Activated CD8-positive, alpha-beta memory T cell treated with anti-CD3 and anti-CD28 coated beads, Interleukin-2, amount 10 ng/mL, durations not matched to agents 7 days and 5 days (primary cell): ENCODE results near the gene GMDS. TPM values are rescaled to one million over a fixed set of nuclear protein-coding genes. Genes with fewer than 3 reads are reported as not detected.

ENCODE experiments used
- ATAC-seq: fragments of 150-1000 bp; cut with Tn5 transposase; one replicate; pipeline ENCODE4 v1.10.0; 2021; ENCODE audit warnings: moderate library complexity
- CTCF ChIA-PET: fragments of 350-600 bp; sonication (Branson Sonifier 250); formaldehyde crosslinking; loops from one replicate; lab custom pipeline; 2021; ENCODE audit warnings: antibody characterized with exemption; lab: Charles Lee
- DNase-seq: peaks from one replicate; pipeline ENCODE4 v3.0.0-alpha.2; 2020
- H3K27ac Mint-ChIP-seq: one replicate; pipeline ENCODE4 v1.8.0; 2021; ENCODE audit warnings: mild to moderate bottlenecking, mixed read lengths
- H3K27me3 Mint-ChIP-seq: one replicate; pipeline ENCODE4 v1.8.0; 2021; ENCODE audit warnings: mixed read lengths
- H3K36me3 Mint-ChIP-seq: one replicate; pipeline ENCODE4 v1.8.0; 2021; ENCODE audit warnings: mild to moderate bottlenecking, mixed read lengths
- H3K4me1 Mint-ChIP-seq: one replicate; pipeline ENCODE4 v1.8.0; 2021; ENCODE audit warnings: mixed read lengths
- H3K4me3 Mint-ChIP-seq: one replicate; pipeline ENCODE4 v1.8.0; 2021; ENCODE audit warnings: mild to moderate bottlenecking, moderate library complexity, mixed read lengths
- H3K9me3 Mint-ChIP-seq: one replicate; pipeline ENCODE4 v1.8.0; 2022; ENCODE audit warnings: low read depth, mixed read lengths
- total RNA-seq, 2 experiments: library from RNA; stranded (reverse); gene quantifications; one replicate each; pipeline ENCODE4 v1.2.3, GENCODE V29; 2021

Gene GMDS
- total RNA-seq, 2 experiments from 2014 or later = 28.2 to 36.9 TPM

DNA sequence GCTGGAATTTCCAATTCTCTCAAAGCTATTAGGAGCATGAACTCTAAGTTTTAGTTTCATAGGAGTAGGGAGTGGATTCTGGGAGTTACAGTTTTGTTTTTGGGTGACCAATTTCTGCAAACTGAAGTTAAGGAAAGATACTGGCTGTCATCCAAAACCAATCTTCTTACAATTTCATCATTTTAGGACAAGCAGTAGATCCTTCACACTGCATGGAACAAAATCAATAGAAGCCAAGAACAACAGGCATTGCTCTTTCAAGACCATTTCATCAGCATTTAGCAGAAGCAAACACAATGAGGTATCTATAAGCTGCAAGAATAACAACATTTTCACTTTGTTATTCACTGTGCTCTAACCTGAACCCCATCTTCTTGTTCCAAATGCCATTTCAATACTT is 173.0 kb downstream of the GMDS start:
- Mint-ChIP-seq H3K36me3 (peaks cover 7% of the 10 kb centered on the region), H3K9me3 (peaks cover 2% of the 10 kb centered on the region), H3K27ac (no peak overlapping the region), H3K4me3 (no peak overlapping the region), H3K4me1 (no peaks in the 10 kb centered on the region), H3K27me3 (peaks cover 2% of the 10 kb centered on the region)
- DNase-seq = no peak
- CTCF ChIA-PET = no interaction called here
- no peak for ATAC-seq

DNA sequence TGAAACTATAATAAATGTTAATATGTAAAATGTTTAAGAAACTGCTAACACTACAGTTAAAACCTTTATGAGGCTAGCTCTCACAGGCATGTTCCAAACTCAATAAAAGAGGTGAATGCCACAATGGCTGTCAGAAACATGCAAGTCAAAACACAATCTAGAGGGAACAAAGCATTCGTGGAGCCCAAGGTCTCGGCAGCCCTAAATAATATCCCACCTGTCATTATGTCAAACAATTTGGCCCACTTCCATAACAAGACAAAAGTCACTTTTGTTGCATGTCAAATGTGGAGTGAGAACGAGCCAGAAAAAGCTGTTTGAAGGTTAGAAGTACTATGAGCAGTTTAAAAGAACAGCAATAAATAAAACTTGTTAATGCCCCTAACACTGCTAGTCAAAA is 181.9 kb downstream of the GMDS start:
- CTCF ChIA-PET = no interaction called here
- no peak for ATAC-seq
- no peak for DNase-seq
- Mint-ChIP-seq H3K4me1 (no peaks in the 10 kb centered on the region), H3K9me3 (peaks cover 3% of the 10 kb centered on the region), H3K27ac (no peak overlapping the region), H3K27me3 (no peaks in the 10 kb centered on the region), H3K36me3 (peaks cover 6% of the 10 kb centered on the region), H3K4me3 (no peak overlapping the region)

GRCh38 chr6:2061880-2062279 is 183.5 kb downstream of the GMDS start:
- Mint-ChIP-seq H3K9me3 (peaks cover 6% of the 10 kb centered on the region), H3K27me3 (no peaks in the 10 kb centered on the region), H3K36me3 (peaks cover 11% of the 10 kb centered on the region), H3K4me3 (no peak overlapping the region), H3K4me1 (peaks cover 5% of the 10 kb centered on the region), H3K27ac (no peak overlapping the region)
- ATAC-seq = no peak
- DNase-seq = no peak
- CTCF ChIA-PET = no interaction called here

- CTCF ChIA-PET = interaction anchor here (0.7 kb wide), 1 partner anchor 579 kb away, joined by 3 read pairs; no protein-coding TSS in a partner anchor
- DNase-seq = no peak
- peaks cover 6% of the 10 kb centered on the region for H3K9me3 Mint-ChIP-seq
- ATAC-seq = no peak
- peaks cover 11% of the 10 kb centered on the region for H3K36me3 Mint-ChIP-seq
- H3K4me1 Mint-ChIP-seq = peaks cover 5% of the 10 kb centered on the region
- H3K27ac Mint-ChIP-seq = no peak overlapping the region
- no peak overlapping the region for H3K4me3 Mint-ChIP-seq
- H3K27me3 Mint-ChIP-seq = no peaks in the 10 kb centered on the region
These were observed 189.5 kb downstream of the GMDS start for GRCh38 chr6:2055911-2056310.

- CTCF ChIA-PET = interaction anchor here (1.4 kb wide), 1 partner anchor 12 kb away, joined by 3 read pairs; no protein-coding TSS in a partner anchor
- H3K9me3 Mint-ChIP-seq = peaks cover 3% of the 10 kb centered on the region
- peaks cover 5% of the 10 kb centered on the region for H3K4me1 Mint-ChIP-seq
- no peaks in the 10 kb centered on the region for H3K27me3 Mint-ChIP-seq
- no peak overlapping the region for H3K27ac Mint-ChIP-seq
- DNase-seq (no peak), ATAC-seq (no peak)
- no peak overlapping the region for H3K4me3 Mint-ChIP-seq
- H3K36me3 Mint-ChIP-seq = peaks cover 8% of the 10 kb centered on the region
These were observed 190.3 kb downstream of the GMDS start for GRCh38 chr6:2055143-2055542.

DNA sequence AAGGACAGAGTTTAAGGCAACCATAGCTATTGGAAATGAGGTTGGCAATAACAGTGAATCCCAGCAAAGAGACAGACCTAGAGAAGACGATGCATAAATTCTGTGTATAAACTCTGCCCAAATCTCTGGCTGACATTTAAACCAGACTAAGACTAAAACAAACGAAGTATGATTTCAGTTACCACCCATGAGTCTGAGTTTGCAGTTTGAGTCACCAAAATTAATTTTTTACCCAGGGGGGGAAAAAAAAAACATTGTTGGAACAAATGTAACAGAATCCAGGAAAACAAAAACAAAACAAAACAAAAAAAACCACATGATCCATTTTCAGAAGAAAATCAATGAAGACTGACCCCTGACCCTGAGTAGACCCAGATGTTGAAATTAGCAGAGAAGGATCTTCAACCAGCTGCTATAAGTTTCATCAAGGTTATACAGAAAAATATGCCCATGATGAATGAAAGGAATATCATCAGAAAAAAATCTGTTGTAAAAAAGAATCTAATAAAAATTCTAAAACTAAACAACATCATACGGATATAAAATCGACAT is 190.8 kb downstream of the GMDS start:
- Mint-ChIP-seq H3K4me3 (no peak overlapping the region), H3K4me1 (peaks cover 5% of the 10 kb centered on the region), H3K27me3 (no peaks in the 10 kb centered on the region), H3K9me3 (peaks cover 3% of the 10 kb centered on the region), H3K36me3 (peaks cover 6% of the 10 kb centered on the region), H3K27ac (no peak overlapping the region)
- no peak for DNase-seq
- no peak for ATAC-seq
- CTCF ChIA-PET = interaction anchor here (1.4 kb wide), 1 partner anchor 11 kb away, joined by 3 read pairs; no protein-coding TSS in a partner anchor

- Mint-ChIP-seq H3K27me3 (no peaks in the 10 kb centered on the region), H3K9me3 (peaks cover 3% of the 10 kb centered on the region), H3K36me3 (peaks cover 6% of the 10 kb centered on the region), H3K27ac (no peak overlapping the region), H3K4me3 (no peak overlapping the region), H3K4me1 (peaks cover 5% of the 10 kb centered on the region)
- CTCF ChIA-PET = interaction anchor here (1.4 kb wide), 1 partner anchor 10 kb away, joined by 3 read pairs; no protein-coding TSS in a partner anchor
- DNase-seq (no peak), ATAC-seq (no peak)
These were observed 191.7 kb downstream of the GMDS start for GRCh38 chr6:2053691-2054090.

GRCh38 chr6:2047855-2048254 is 197.6 kb downstream of the GMDS start:
- DNase-seq = no peak
- no peaks in the 10 kb centered on the region for H3K27me3 Mint-ChIP-seq
- H3K4me3 Mint-ChIP-seq = no peak overlapping the region
- ATAC-seq = no peak
- no peaks in the 10 kb centered on the region for H3K4me1 Mint-ChIP-seq
- CTCF ChIA-PET = no interaction called here
- no peak overlapping the region for H3K27ac Mint-ChIP-seq
- H3K36me3 Mint-ChIP-seq = peaks cover 5% of the 10 kb centered on the region
- H3K9me3 Mint-ChIP-seq = peaks cover 3% of the 10 kb centered on the region

GRCh38 chr6:2044192-2044591 is 201.2 kb downstream of the GMDS start:
- Mint-ChIP-seq H3K27me3 (no peaks in the 10 kb centered on the region), H3K27ac (no peak overlapping the region), H3K4me3 (no peak overlapping the region), H3K9me3 (peaks cover 3% of the 10 kb centered on the region), H3K36me3 (peaks cover 5% of the 10 kb centered on the region), H3K4me1 (no peaks in the 10 kb centered on the region)
- CTCF ChIA-PET = interaction anchor here (1.1 kb wide), 1 partner anchor 10 kb away, joined by 3 read pairs; no protein-coding TSS in a partner anchor
- no peak for DNase-seq
- no peak for ATAC-seq

GRCh38 chr6:2042956-2043648 is 202.3 kb downstream of the GMDS start:
- Mint-ChIP-seq H3K36me3 (peaks cover 5% of the 10 kb centered on the region), H3K9me3 (peaks cover 3% of the 10 kb centered on the region), H3K4me3 (no peak overlapping the region), H3K27ac (no peak overlapping the region), H3K4me1 (peaks cover 11% of the 10 kb centered on the region), H3K27me3 (no peaks in the 10 kb centered on the region)
- ATAC-seq (no peak), DNase-seq (no peak)
- CTCF ChIA-PET = interaction anchor here (1.1 to 1.3 kb wide), 2 partner anchors 11 to 61 kb away, joined by 3 to 4 read pairs; no protein-coding TSS in a partner anchor

GRCh38 chr6:2038092-2038491 is 207.3 kb downstream of the GMDS start:
- H3K4me1 Mint-ChIP-seq = peaks cover 28% of the 10 kb centered on the region
- peaks cover 11% of the 10 kb centered on the region for H3K27me3 Mint-ChIP-seq
- no peak overlapping the region for H3K4me3 Mint-ChIP-seq
- peak overlapping the region; percentile 58 for H3K27ac Mint-ChIP-seq
- H3K9me3 Mint-ChIP-seq = no peaks in the 10 kb centered on the region
- DNase-seq (peak; percentile 74), ATAC-seq (peak; percentile 94)
- H3K36me3 Mint-ChIP-seq = peaks cover 3% of the 10 kb centered on the region
- CTCF ChIA-PET = no interaction called here

DNA sequence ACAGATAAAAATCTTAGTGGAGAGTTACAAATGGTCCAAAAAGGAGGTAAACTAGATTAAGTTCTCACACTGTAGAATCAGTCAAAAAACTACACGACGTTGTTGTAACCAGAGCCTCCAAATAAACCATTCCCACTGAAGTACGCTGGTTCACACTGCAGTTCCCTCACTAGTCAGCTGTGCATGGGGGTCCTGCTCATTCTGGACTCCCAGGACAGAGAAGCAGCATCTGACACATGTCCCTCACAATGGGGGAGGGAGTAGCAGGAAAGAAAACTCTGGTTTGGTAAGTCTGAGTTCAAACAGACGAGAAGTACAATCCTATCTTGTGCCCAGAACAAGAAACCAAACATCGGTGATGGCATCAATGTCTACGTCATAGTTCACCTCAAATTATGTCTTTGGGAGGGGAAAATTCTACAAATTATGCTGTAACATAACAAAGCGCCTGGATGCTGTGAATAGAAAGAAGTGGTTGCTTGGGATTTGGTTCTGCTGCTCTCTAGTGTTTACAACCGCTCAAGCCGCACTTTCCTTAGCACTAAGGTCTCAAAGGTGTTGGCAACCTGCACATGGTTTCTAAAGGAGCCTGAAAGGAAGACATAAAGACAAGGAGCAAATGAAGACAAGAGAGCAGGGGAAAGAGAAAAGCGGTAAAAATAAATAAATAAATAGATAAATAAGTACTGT is 208.0 kb downstream of the GMDS start:
- peaks cover 3% of the 10 kb centered on the region for H3K36me3 Mint-ChIP-seq
- H3K27ac Mint-ChIP-seq = no peak overlapping the region
- CTCF ChIA-PET = no interaction called here
- peaks cover 11% of the 10 kb centered on the region for H3K27me3 Mint-ChIP-seq
- no peak for DNase-seq
- no peaks in the 10 kb centered on the region for H3K9me3 Mint-ChIP-seq
- ATAC-seq = no peak
- H3K4me1 Mint-ChIP-seq = peaks cover 28% of the 10 kb centered on the region
- H3K4me3 Mint-ChIP-seq = no peak overlapping the region

DNA sequence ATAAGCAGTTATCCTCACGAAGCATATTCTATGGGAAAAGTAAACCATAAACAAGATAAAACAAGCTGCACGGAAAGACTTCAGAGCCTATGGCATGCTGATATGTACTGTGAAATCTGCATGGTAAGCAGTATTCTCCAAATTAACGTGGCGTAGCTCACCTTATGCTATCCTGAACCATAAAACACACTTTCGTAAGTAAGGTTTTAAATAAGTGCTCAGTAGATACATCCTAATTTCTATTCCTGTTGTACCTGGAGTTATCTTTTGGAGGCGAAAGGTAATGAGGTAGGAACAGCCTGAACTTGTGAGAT is 208.7 kb downstream of the GMDS start:
- Mint-ChIP-seq H3K4me1 (peaks cover 28% of the 10 kb centered on the region), H3K27ac (no peak overlapping the region), H3K4me3 (no peak overlapping the region), H3K27me3 (peaks cover 11% of the 10 kb centered on the region), H3K36me3 (peaks cover 3% of the 10 kb centered on the region), H3K9me3 (no peaks in the 10 kb centered on the region)
- DNase-seq (no peak), ATAC-seq (no peak)
- CTCF ChIA-PET = no interaction called here
